Nephron (organoid): ENCODE results near the gene ALPK3.

ENCODE experiments used
- H3K27ac Mint-ChIP-seq, 3 experiments: 2 replicates each; pipeline ENCODE4 v1.8.0; 2020; ENCODE audit warnings: mixed read lengths in 3 of 3, mild to moderate bottlenecking in 2 of 3, moderate library complexity in 1 of 3
- H3K27me3 Mint-ChIP-seq: 2 replicates; pipeline ENCODE4 v1.8.0; 2021; ENCODE audit warnings: low read depth, mild to moderate bottlenecking, moderate library complexity, mixed read lengths
- H3K36me3 Mint-ChIP-seq: 2 replicates; pipeline ENCODE4 v1.8.0; 2020; ENCODE audit warnings: low read depth, mixed read lengths
- H3K4me1 Mint-ChIP-seq: 2 replicates; pipeline ENCODE4 v1.8.0; 2020; ENCODE audit warnings: mixed read lengths
- H3K4me3 Mint-ChIP-seq, 3 experiments: 2 replicates each; pipeline ENCODE4 v1.8.0; 2020; ENCODE audit warnings: mild to moderate bottlenecking in 3 of 3, mixed read lengths in 3 of 3, moderate library complexity in 2 of 3
- H3K9me3 Mint-ChIP-seq: 2 replicates; pipeline ENCODE4 v1.8.0; 2020; ENCODE audit warnings: mixed read lengths
- CTCF ChIP-seq, 3 experiments: fragments of 200-600 bp; sonication (generic); IDR thresholded peaks; one replicate each; pipeline ENCODE4 v1.5.0; 2021; ENCODE audit warnings: antibody characterized with exemption in 3 of 3; ENCODE audit not compliant: unreplicated experiment in 3 of 3

ALPK3 gene

GRCh38 chr15:84922530-84922929 is 105.4 kb downstream of the ALPK3 start:
- H3K9me3 Mint-ChIP-seq = no peaks in the 10 kb centered on the region
- H3K36me3 Mint-ChIP-seq = no peaks in the 10 kb centered on the region
- H3K27me3 Mint-ChIP-seq = no peaks in the 10 kb centered on the region
- TF ChIP-seq CTCF (IDR thresholded peaks at IDR 0.05; ENCODE audit: unreplicated experiment in 3 of 3) = no peak
- peak overlapping the region in 2 of 3 experiments; percentile 41 to 67 for H3K27ac Mint-ChIP-seq
- H3K4me3 Mint-ChIP-seq = no peak overlapping the region
- H3K4me1 Mint-ChIP-seq = peaks cover 39% of the 10 kb centered on the region
